Upper lobe of left lung (tissue), 4 donors: ENCODE measurements around the gene MC1R.

Experiments used
- CTCF ChIP-seq, 6 experiments: fragments of 450-650 bp in 4 of 6; fragments of 200-600 bp in 2 of 6; sonication (generic) in 2 of 6; IDR thresholded peaks; one replicate each; pipeline ENCODE4 v1.5.1; 2016 to 2019; ENCODE audit warnings: antibody characterized with exemption in 6 of 6
- POLR2A ChIP-seq, 4 donors: fragments of 450-650 bp; IDR thresholded peaks; one replicate each; pipeline ENCODE4 v1.5.1; 2016 to 2017; ENCODE audit warnings: antibody characterized with exemption in 4 of 4, mild to moderate bottlenecking in 2 of 4

- no peak for TF ChIP-seq POLR2A (IDR thresholded peaks at IDR 0.05)
- TF ChIP-seq CTCF (IDR thresholded peaks at IDR 0.05): no peak
Measured at GRCh38 chr16:89923640-89924296, 5.1 kb downstream of the MC1R start.
